Mesenchymal stem cell (in vitro differentiated cells and primary cell): Measurements from ENCODE around the gene OCIAD1.
"Not testable (repeated sequence)": the region's sequence is repeated elsewhere in the genome, so short reads cannot be mapped to it uniquely, and the experiment has no call there.

ENCODE experiments used
- DNase-seq: peaks from one replicate; pipeline ENCODE4 v3.0.0-alpha.2; 2013
- H2AFZ ChIP-seq: one replicate; pipeline ENCODE4 v1.6.1; 2013; ENCODE audit warnings: low read depth, mild to moderate bottlenecking, control low read depth, inconsistent platforms, low read length, moderate library complexity
- H2AK5ac ChIP-seq: 2 replicates; pipeline ENCODE4 v1.6.1; 2013; ENCODE audit warnings: low read length, moderate library complexity, mild to moderate bottlenecking, inconsistent platforms; ENCODE audit not compliant: severe bottlenecking
- H2BK120ac ChIP-seq: one replicate; pipeline ENCODE4 v1.6.1; 2013; ENCODE audit warnings: low read depth, mild to moderate bottlenecking, inconsistent platforms, low read length, moderate library complexity
- H2BK12ac ChIP-seq, 2 experiments: one replicate each; pipeline ENCODE4 v1.6.1; 2013; ENCODE audit warnings: inconsistent platforms in 2 of 2, low read length in 2 of 2, mild to moderate bottlenecking in 2 of 2, moderate library complexity in 2 of 2, control low read depth in 1 of 2
- H2BK15ac ChIP-seq: one replicate; pipeline ENCODE4 v1.6.1; 2013; ENCODE audit warnings: mild to moderate bottlenecking, low read depth, inconsistent platforms; ENCODE audit not compliant: poor library complexity, severe bottlenecking
- H2BK5ac ChIP-seq: 2 replicates; pipeline ENCODE4 v1.6.1; 2013; ENCODE audit warnings: low read depth, mild to moderate bottlenecking, low read length, control low read depth, inconsistent platforms; ENCODE audit not compliant: poor library complexity, severe bottlenecking
- H3K14ac ChIP-seq, 2 experiments: one replicate each; pipeline ENCODE4 v1.6.1; 2013; ENCODE audit warnings: inconsistent platforms in 2 of 2, low read length in 2 of 2, control low read depth in 1 of 2, mild to moderate bottlenecking in 1 of 2, moderate library complexity in 1 of 2
- H3K18ac ChIP-seq, 2 experiments: one replicate each; pipeline ENCODE4 v1.6.1; 2013; ENCODE audit warnings: inconsistent platforms in 2 of 2, low read length in 2 of 2, control low read depth in 1 of 2, low read depth in 1 of 2, mild to moderate bottlenecking in 1 of 2
- H3K23ac ChIP-seq, 2 experiments: one replicate each; pipeline ENCODE4 v1.6.1; 2013; ENCODE audit warnings: inconsistent platforms in 2 of 2, low read length in 2 of 2, mild to moderate bottlenecking in 2 of 2, moderate library complexity in 2 of 2, control low read depth in 1 of 2
- H3K27ac ChIP-seq: 2 replicates; pipeline ENCODE4 v1.5.1; 2013; ENCODE audit warnings: mild to moderate bottlenecking, moderate library complexity, low read length, control low read depth, inconsistent platforms; ENCODE audit not compliant: poor library complexity, severe bottlenecking
- H3K27me3 ChIP-seq, 2 experiments: 2 replicates each; pipeline versions ENCODE4 v1.6.1 to v1.7.0; 2013; ENCODE audit warnings: low read length in 2 of 2, mild to moderate bottlenecking in 2 of 2, moderate library complexity in 2 of 2, control low read depth in 1 of 2, inconsistent platforms in 1 of 2; ENCODE audit not compliant: control insufficient read depth in 1 of 2, insufficient read depth in 1 of 2
- H3K36me3 ChIP-seq, 2 experiments: 2 replicates each; pipeline versions ENCODE4 v1.6.1 to v1.7.0; 2013; ENCODE audit warnings: low read length in 2 of 2, control low read depth in 1 of 2, inconsistent platforms in 1 of 2, low read depth in 1 of 2, mild to moderate bottlenecking in 1 of 2; ENCODE audit not compliant: insufficient read depth in 2 of 2, control insufficient read depth in 1 of 2
- H3K4ac ChIP-seq, 2 experiments: one replicate each; pipeline ENCODE4 v1.6.1; 2013; ENCODE audit warnings: inconsistent platforms in 2 of 2, low read length in 2 of 2, mild to moderate bottlenecking in 2 of 2, moderate library complexity in 2 of 2, control low read depth in 1 of 2, low read depth in 1 of 2
- H3K4me1 ChIP-seq: 2 replicates; pipeline ENCODE4 v1.6.1; 2013; ENCODE audit warnings: low read depth, low read length, control low read depth; ENCODE audit not compliant: control insufficient read depth, insufficient read depth
- H3K4me2 ChIP-seq: 2 replicates; pipeline ENCODE4 v1.6.1; 2013; ENCODE audit warnings: low read length, mild to moderate bottlenecking, inconsistent platforms; ENCODE audit not compliant: poor library complexity, severe bottlenecking
- H3K4me3 ChIP-seq, 2 experiments: 2 replicates each; pipeline versions ENCODE4 v1.5.1 to v1.7.0; 2013; ENCODE audit warnings: low read length in 2 of 2, mild to moderate bottlenecking in 2 of 2, control low read depth in 1 of 2, low read depth in 1 of 2; ENCODE audit not compliant: insufficient read depth in 1 of 2
- H3K79me1 ChIP-seq: replicated peaks from 2 replicates; pipeline ENCODE4 v1.6.1; 2013; ENCODE audit warnings: mild to moderate bottlenecking, control low read depth, low read length, inconsistent platforms; ENCODE audit not compliant: poor library complexity, severe bottlenecking
- H3K9ac ChIP-seq: 2 replicates; pipeline ENCODE4 v1.7.0; 2013; ENCODE audit warnings: mild to moderate bottlenecking, low read length, moderate library complexity
- H3K9me3 ChIP-seq: 2 replicates; pipeline ENCODE4 v1.7.0; 2013; ENCODE audit warnings: mild to moderate bottlenecking, low read length; ENCODE audit not compliant: control insufficient read depth
- H4K8ac ChIP-seq: one replicate; pipeline ENCODE4 v1.6.1; 2013; ENCODE audit warnings: inconsistent platforms, mild to moderate bottlenecking, low read length, moderate library complexity
- H4K91ac ChIP-seq: one replicate; pipeline ENCODE4 v1.6.1; 2013; ENCODE audit warnings: mild to moderate bottlenecking, low read length, inconsistent platforms
- WGBS: methylation state at CpG from one replicate; pipeline ENCODE4 v1.1.7; 2013; ENCODE audit warnings: mixed read lengths; 5-methylcytosine and 5-hydroxymethylcytosine counted together

OCIAD1 gene

DNA sequence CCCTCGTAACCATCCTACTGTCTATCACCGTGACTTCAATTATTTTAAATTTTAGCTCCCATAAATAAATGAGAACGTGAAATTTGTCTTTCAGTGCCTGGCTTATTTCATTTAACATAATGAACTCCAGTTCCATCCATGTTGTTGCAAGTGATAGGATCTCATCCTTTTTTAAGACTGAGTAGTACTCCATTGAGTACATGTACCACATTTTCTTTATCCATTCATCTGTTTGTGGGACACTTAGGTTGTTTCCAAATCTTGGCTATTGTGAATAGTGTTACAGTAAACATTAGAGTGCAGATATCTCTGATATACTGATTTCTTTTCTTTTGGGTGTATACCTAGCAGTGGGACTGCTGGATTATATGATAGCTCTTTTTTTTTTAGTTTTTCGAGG is 32.8 kb downstream of the OCIAD1 start:
- Histone ChIP-seq H4K91ac (no peak overlapping the region), H3K18ac (no peak overlapping the region), H2BK5ac (no peak overlapping the region), H4K8ac (no peak overlapping the region), H3K9me3 (no peaks in the 10 kb centered on the region), H3K79me1 (no peaks in the 10 kb centered on the region), H2AFZ (no peak overlapping the region), H3K4ac (no peak overlapping the region), H3K36me3 (peaks cover 3 to 30% of the 10 kb centered on the region in 2 experiments), H3K27ac (no peak overlapping the region), H3K27me3 (no peaks in the 10 kb centered on the region), H3K9ac (no peak overlapping the region), H2BK15ac (no peak overlapping the region), H2AK5ac (no peak overlapping the region), H3K4me3 (no peak overlapping the region), H3K4me2 (no peak overlapping the region), H3K14ac (no peak overlapping the region), H2BK120ac (no peak overlapping the region), H3K23ac (no peak overlapping the region), H2BK12ac (no peak overlapping the region), H3K4me1 (no peaks in the 10 kb centered on the region)
- 100% methylated on average over 3 of the region's 4 CpGs for WGBS
- DNase-seq, result no peak

DNA sequence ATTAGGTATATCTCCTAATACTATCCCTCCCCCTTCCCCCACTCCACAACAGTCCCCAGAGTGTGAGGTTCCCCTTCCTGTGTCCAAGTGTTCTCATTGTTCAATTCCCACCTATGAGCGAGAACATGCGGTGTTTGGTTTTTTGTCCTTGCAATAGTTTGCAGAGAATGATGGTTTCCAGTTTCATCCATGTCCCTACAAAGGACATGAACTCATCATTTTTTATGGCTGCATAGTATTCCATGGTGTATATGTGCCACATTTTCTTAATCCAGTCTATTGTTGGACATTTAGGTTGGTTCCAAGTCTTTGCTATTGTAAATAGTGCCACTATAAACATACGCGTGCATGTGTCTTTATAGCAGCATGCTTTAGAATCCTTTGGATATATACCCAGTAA is 33.8 kb downstream of the OCIAD1 start:
- H4K8ac ChIP-seq, H3K14ac ChIP-seq, H3K27ac ChIP-seq, H2BK5ac ChIP-seq, H2BK12ac ChIP-seq, DNase-seq, H2BK120ac ChIP-seq, H2AK5ac ChIP-seq, H3K18ac ChIP-seq, H3K4me3 ChIP-seq, H2AFZ ChIP-seq, H2BK15ac ChIP-seq, H3K9ac ChIP-seq, H3K23ac ChIP-seq, H3K9me3 ChIP-seq, H3K79me1 ChIP-seq, H3K27me3 ChIP-seq, H4K91ac ChIP-seq, H3K4me2 ChIP-seq, H3K4ac ChIP-seq, H3K4me1 ChIP-seq: not testable (repeated sequence)
- WGBS, result 100% methylated on average over 2 of the region's 4 CpGs
- H3K36me3 ChIP-seq, result peaks cover 3 to 21% of the 10 kb centered on the region in 2 experiments

- H4K8ac ChIP-seq, result no peak overlapping the region
- H3K27ac ChIP-seq, result no peak overlapping the region
- no peaks in the 10 kb centered on the region for H3K4me1 ChIP-seq
- H2BK5ac ChIP-seq, result no peak overlapping the region
- H3K4me3 ChIP-seq, result no peak overlapping the region
- H4K91ac ChIP-seq, result no peak overlapping the region
- no peak overlapping the region for H2AK5ac ChIP-seq
- no peaks in the 10 kb centered on the region for H3K9me3 ChIP-seq
- no peak for DNase-seq
- no peaks in the 10 kb centered on the region for H3K27me3 ChIP-seq
- no peak overlapping the region for H2AFZ ChIP-seq
- H3K9ac ChIP-seq, result no peak overlapping the region
- H3K36me3 ChIP-seq, result no peaks in the 10 kb centered on the region
- no peak overlapping the region for H2BK15ac ChIP-seq
- no CpG with 5 or more reads among the region's 1 CpG for WGBS
- H3K79me1 ChIP-seq, result no peaks in the 10 kb centered on the region
- no peak overlapping the region for H3K4ac ChIP-seq
- H2BK12ac ChIP-seq, result no peak overlapping the region
- no peak overlapping the region for H3K14ac ChIP-seq
- H3K4me2 ChIP-seq, result no peak overlapping the region
- no peak overlapping the region for H3K18ac ChIP-seq
- H3K23ac ChIP-seq, result no peak overlapping the region
- H2BK120ac ChIP-seq, result no peak overlapping the region
Measured at GRCh38 chr4:48877827-48878535, 47.1 kb downstream of the OCIAD1 start.

DNA sequence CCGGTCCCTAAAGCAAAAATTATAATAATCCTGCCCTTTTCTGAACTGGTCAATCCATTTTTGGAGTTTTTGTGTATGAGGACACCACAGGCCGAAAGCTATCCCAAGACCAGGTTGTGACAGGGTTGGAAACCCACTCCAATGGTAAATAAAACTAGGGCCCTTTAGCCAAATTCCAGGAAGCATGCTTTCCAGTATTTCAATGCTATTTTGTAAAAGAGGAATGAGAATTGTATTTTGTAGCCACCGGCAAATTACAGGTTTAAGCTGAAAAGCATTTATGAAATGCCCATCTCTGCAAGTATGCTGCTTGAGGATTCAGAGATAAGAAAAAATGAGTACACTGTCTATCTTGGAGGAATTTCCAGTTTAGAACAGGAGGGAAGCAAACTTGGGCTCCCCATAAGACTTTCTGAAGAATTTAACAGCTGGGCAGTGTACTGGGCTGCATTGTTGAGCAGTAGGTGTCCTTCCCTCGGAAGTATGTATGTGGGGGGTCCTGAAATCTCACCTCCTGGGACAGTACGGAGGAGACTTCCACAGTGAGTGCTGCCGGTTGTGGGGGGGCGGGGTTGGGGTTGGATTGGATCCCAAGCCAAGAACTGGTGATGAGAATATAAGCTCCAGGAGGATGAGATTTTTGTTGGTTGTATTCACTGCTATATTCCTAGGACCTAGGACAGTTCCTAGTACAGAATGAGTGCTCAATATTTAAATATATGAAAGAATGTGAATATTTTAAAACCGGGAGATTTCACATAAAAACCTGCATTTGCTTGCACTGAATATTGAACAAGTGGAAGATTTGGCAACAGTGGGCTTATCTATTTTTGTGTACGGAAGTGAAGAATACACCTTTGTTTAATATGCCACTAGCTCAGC is 48.9 kb downstream of the OCIAD1 start:
- H3K18ac ChIP-seq, result no peak overlapping the region
- no peak overlapping the region for H3K4me2 ChIP-seq

More for the DNA sequence above, 48.9 kb downstream of the OCIAD1 start:
- Histone ChIP-seq H2AFZ (no peak overlapping the region), H3K27me3 (no peaks in the 10 kb centered on the region), H2BK120ac (no peak overlapping the region), H3K9ac (no peak overlapping the region), H3K4me1 (no peaks in the 10 kb centered on the region), H3K23ac (no peak overlapping the region), H2AK5ac (no peak overlapping the region), H4K91ac (no peak overlapping the region), H3K4me3 (no peak overlapping the region), H3K9me3 (no peaks in the 10 kb centered on the region), H2BK12ac (no peak overlapping the region), H3K4ac (no peak overlapping the region), H4K8ac (no peak overlapping the region), H2BK15ac (no peak overlapping the region), H3K14ac (no peak overlapping the region), H2BK5ac (no peak overlapping the region), H3K36me3 (no peaks in the 10 kb centered on the region), H3K27ac (no peak overlapping the region), H3K79me1 (no peaks in the 10 kb centered on the region)
- 83% methylated on average over 8 of the region's 9 CpGs for WGBS
- no peak for DNase-seq
